CD8-positive, alpha-beta memory T cell (primary cell): ENCODE data around the gene FAAP20. TPM values are rescaled to one million over a fixed set of nuclear protein-coding genes. Genes with fewer than 3 reads are reported as not detected.

Source experiments
- CTCF ChIA-PET: fragments of 350-600 bp; sonication (Branson Sonifier 250); formaldehyde crosslinking; loops from one replicate; lab custom pipeline; 2021; ENCODE audit warnings: antibody characterized with exemption; lab: Charles Lee
- POLR2A ChIA-PET: fragments of 350-600 bp; sonication (Branson Sonifier 250); formaldehyde crosslinking; loops from one replicate; lab custom pipeline; 2021; ENCODE audit warnings: antibody characterized with exemption; lab: Charles Lee
- DNase-seq, 5 donors: peaks; one replicate each; pipeline versions ENCODE4 v3.0.0 to v3.0.0-alpha.2; 2020 to 2022; ENCODE audit warnings: mixed read lengths in 1 of 5
- H3K27ac ChIP-seq: one replicate; pipeline ENCODE4 v1.7.0; 2013; ENCODE audit warnings: low read depth, mild to moderate bottlenecking, low read length, moderate library complexity
- H3K27me3 ChIP-seq: 2 replicates; pipeline ENCODE4 v1.7.0; 2013; ENCODE audit warnings: low read length, mild to moderate bottlenecking; ENCODE audit not compliant: insufficient read depth, poor library complexity, severe bottlenecking
- H3K36me3 ChIP-seq: 2 replicates; pipeline ENCODE4 v1.7.0; 2013; ENCODE audit warnings: mild to moderate bottlenecking, low read length, moderate library complexity; ENCODE audit not compliant: insufficient read depth
- H3K4me1 ChIP-seq: 2 replicates; pipeline ENCODE4 v1.7.0; 2013; ENCODE audit warnings: mild to moderate bottlenecking, low read length, moderate library complexity; ENCODE audit not compliant: insufficient read depth
- H3K4me3 ChIP-seq: 2 replicates; pipeline ENCODE4 v1.7.0; 2013; ENCODE audit warnings: mild to moderate bottlenecking, low read length
- H3K9me3 ChIP-seq: 2 replicates; pipeline ENCODE4 v1.7.0; 2013; ENCODE audit warnings: mild to moderate bottlenecking, low read length
- H3K27ac Mint-ChIP-seq, 8 donors: one replicate each; pipeline ENCODE4 v1.8.0; 2020 to 2021; ENCODE audit warnings: mixed read lengths in 8 of 8, mild to moderate bottlenecking in 6 of 8, inconsistent platforms in 3 of 8, moderate library complexity in 3 of 8
- H3K27me3 Mint-ChIP-seq, 2 donors: one replicate each; pipeline ENCODE4 v1.8.0; 2020 to 2021; ENCODE audit warnings: mixed read lengths in 2 of 2, mild to moderate bottlenecking in 1 of 2, moderate library complexity in 1 of 2
- H3K36me3 Mint-ChIP-seq, 3 donors: one replicate each; pipeline ENCODE4 v1.8.0; 2020 to 2021; ENCODE audit warnings: mixed read lengths in 3 of 3, inconsistent platforms in 1 of 3, mild to moderate bottlenecking in 1 of 3
- H3K4me1 Mint-ChIP-seq, 3 donors: one replicate each; pipeline ENCODE4 v1.8.0; 2020 to 2021; ENCODE audit warnings: mixed read lengths in 3 of 3, inconsistent platforms in 1 of 3, mild to moderate bottlenecking in 1 of 3
- H3K4me3 Mint-ChIP-seq, 7 donors: one replicate each; pipeline ENCODE4 v1.8.0; 2020 to 2021; ENCODE audit warnings: mixed read lengths in 7 of 7, mild to moderate bottlenecking in 6 of 7, moderate library complexity in 4 of 7, inconsistent platforms in 2 of 7
- H3K9me3 Mint-ChIP-seq, 5 donors: one replicate each; pipeline ENCODE4 v1.8.0; 2020 to 2022; ENCODE audit warnings: mixed read lengths in 5 of 5, mild to moderate bottlenecking in 3 of 5, moderate library complexity in 2 of 5, inconsistent platforms in 1 of 5
- polyA plus RNA-seq: library from polyadenylated mRNA; unstranded; fragments of 300-500 nt; fragmentation: Illumina TruSeq; gene quantifications from one replicate; pipeline ENCODE4 v1.2.3, GENCODE V29; 2021
- total RNA-seq, 2 experiments: library from RNA; stranded (reverse); gene quantifications; one replicate each; pipeline ENCODE4 v1.2.3, GENCODE V29; 2021

FAAP20 gene
- total and polyA plus RNA-seq, 3 experiments from 2014 or later = 65.0 to 72.5 (median 66.4) TPM

DNA sequence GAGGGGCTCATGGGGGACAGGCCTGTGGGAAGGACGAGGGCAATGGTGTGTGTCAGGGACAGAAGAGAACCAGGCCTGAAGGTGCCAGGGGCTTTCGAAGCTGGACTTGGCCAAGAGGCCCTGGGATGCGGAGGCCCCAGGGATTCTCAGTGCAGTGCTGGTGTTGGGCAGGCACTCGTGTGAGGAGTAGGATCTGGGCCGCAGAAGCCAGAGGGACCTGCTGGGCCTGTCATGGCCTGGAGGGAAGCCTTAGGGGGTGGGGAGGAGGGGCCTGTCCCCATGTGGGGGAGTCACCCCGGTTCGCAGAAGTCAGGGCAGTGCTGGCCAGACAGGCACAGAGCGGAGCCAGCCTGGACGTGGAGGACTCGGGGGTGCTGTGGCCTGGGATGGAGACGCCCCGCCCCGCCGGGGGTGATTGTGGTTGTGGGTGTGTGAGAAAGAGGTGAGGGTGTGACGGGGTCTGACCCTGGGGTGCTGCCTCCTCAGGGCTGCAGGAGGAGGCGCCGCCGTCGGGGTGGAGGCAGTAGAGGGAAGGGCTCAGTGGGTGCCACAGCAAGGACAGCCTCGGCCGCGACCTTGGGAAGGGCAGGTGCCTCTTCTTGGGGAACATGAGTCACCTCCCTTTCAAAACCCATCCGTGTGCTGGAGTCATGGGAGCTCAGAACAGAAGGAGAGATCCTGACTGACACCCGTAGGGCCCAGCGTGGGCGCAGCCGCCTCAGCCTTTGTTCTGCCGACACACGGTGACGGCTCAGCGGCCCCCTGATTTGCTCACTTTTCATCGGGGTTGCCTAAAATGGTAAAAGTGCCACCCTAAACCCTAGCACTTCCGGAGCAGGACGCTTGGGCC is 33.9 kb downstream of the FAAP20 start:
- H3K36me3 ChIP-seq = peaks cover 5% of the 10 kb centered on the region
- Mint-ChIP-seq H3K27me3 (no peaks in the 10 kb centered on the region), H3K4me3 (peak overlapping the region in 1 of 7 donors; percentile 48), H3K27ac (peak overlapping the region in 1 of 8 donors; percentile 6), H3K36me3 (peaks cover 3 to 53% (median 6%) of the 10 kb centered on the region in 3 donors), H3K4me1 (peaks cover 10 to 15% (median 13%) of the 10 kb centered on the region in 3 donors), H3K9me3 (no peaks in the 10 kb centered on the region)
- no peak overlapping the region for H3K27ac ChIP-seq
- H3K4me1 ChIP-seq = no peaks in the 10 kb centered on the region
- ChIA-PET POLR2A (interaction anchor here (0.8 kb wide), 1 partner anchor 73 kb away, joined by 3 read pairs; no protein-coding TSS in a partner anchor), CTCF (no interaction called here)
- no peak for DNase-seq
- no peak overlapping the region for H3K4me3 ChIP-seq
- no peaks in the 10 kb centered on the region for H3K27me3 ChIP-seq
- H3K9me3 ChIP-seq = no peaks in the 10 kb centered on the region

DNA sequence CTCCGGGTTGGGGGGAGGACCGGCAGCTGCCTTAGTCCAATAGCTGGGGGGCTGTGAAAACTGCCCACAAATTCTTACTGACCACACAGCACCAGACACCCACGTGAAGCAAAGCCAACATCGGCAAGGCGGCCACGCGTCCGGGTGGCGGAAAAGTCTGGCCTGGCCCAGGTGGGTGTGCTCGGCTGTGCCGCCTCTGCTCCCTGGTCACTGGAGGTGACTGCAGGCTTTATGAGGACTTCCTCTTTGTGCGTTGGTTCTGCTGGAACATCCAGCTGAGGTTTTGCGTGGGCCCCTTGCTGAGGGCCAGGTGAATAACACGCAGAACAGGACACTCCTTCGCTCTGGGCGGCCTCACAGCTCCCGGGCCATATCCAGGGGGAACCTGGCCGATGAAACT is 35.4 kb downstream of the FAAP20 start:
- Mint-ChIP-seq H3K27ac (no peak overlapping the region), H3K36me3 (peaks cover 11 to 61% (median 15%) of the 10 kb centered on the region in 3 donors), H3K4me3 (no peak overlapping the region), H3K4me1 (peaks cover 13 to 19% (median 18%) of the 10 kb centered on the region in 3 donors), H3K27me3 (no peaks in the 10 kb centered on the region), H3K9me3 (no peaks in the 10 kb centered on the region)
- H3K4me1 ChIP-seq = no peaks in the 10 kb centered on the region
- H3K4me3 ChIP-seq = no peak overlapping the region
- DNase-seq = no peak
- no peaks in the 10 kb centered on the region for H3K27me3 ChIP-seq
- POLR2A ChIA-PET = no interaction called here
- no peak overlapping the region for H3K27ac ChIP-seq
- CTCF ChIA-PET = interaction anchor here (1.0 kb wide), 2 partner anchors 15 to 19 kb away, joined by 3 read pairs; no protein-coding TSS in a partner anchor
- H3K36me3 ChIP-seq = peaks cover 5% of the 10 kb centered on the region
- H3K9me3 ChIP-seq = no peaks in the 10 kb centered on the region

DNA sequence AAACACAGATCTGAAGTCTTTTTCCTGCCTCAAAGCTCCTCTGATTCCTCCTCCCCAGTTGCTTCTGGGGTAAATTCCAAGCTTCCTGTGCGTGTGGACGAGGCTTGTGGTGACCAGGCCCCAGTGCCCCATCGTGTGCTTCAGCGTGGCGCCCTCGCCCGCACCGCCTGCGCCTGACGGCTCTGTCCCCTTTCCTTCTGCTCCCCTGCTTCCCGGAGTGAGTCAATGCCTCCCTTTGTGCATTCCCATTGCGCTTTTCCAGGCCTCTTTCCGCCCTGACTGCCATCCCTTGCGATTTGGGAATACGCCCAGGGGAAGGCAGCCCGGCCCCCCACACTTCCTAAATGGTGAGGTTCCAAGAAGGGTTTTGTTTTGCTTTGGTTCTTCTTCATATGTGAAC is 36.3 kb downstream of the FAAP20 start:
- peaks cover 11 to 64% (median 15%) of the 10 kb centered on the region in 3 donors for H3K36me3 Mint-ChIP-seq
- CTCF ChIA-PET = interaction anchor here (1.0 kb wide), 1 partner anchor 18 kb away, joined by 3 read pairs; no protein-coding TSS in a partner anchor

DNA sequence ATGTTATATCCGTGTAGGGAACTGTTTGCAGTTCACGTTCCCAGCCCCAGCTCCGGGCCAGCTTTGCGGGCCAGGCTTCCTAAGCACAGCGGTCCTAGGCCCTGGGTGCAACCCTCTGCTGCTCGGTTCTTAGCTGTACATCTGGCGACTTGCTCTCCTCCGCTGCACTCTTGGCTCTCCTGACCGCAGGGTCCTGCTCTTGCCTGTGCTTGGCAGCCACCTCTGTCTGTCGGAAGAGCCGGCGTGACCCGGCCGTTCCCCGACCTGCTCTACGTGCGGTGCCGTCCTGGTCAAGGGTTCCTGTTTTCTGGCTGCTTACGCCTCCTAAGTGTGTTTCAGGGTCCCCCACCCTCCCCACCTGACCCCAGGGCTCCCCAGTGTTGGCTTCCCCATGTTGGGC is 36.7 kb downstream of the FAAP20 start:
- Histone ChIP-seq H3K36me3 (peaks cover 5% of the 10 kb centered on the region), H3K9me3 (no peaks in the 10 kb centered on the region), H3K4me1 (no peaks in the 10 kb centered on the region), H3K4me3 (no peak overlapping the region), H3K27ac (no peak overlapping the region), H3K27me3 (no peaks in the 10 kb centered on the region)
- Mint-ChIP-seq H3K36me3 (peaks cover 10 to 62% (median 14%) of the 10 kb centered on the region in 3 donors), H3K27ac (peak overlapping the region in 1 of 8 donors; percentile 89), H3K4me1 (peaks cover 13 to 17% (median 17%) of the 10 kb centered on the region in 3 donors), H3K9me3 (no peaks in the 10 kb centered on the region), H3K4me3 (no peak overlapping the region), H3K27me3 (no peaks in the 10 kb centered on the region)
- no peak for DNase-seq
- ChIA-PET POLR2A (no interaction called here), CTCF (no interaction called here)

More for the DNA sequence above, 36.3 kb downstream of the FAAP20 start:
- no peaks in the 10 kb centered on the region for H3K9me3 ChIP-seq
- H3K4me1 ChIP-seq = no peaks in the 10 kb centered on the region
- peaks cover 13 to 19% (median 18%) of the 10 kb centered on the region in 3 donors for H3K4me1 Mint-ChIP-seq
- H3K4me3 ChIP-seq = no peak overlapping the region
- H3K27ac Mint-ChIP-seq = peak overlapping the region in 1 of 8 donors; percentile 68
- no peak overlapping the region for H3K27ac ChIP-seq
- no peak for DNase-seq
- peak overlapping the region in 1 of 7 donors; percentile 16 for H3K4me3 Mint-ChIP-seq
- POLR2A ChIA-PET = no interaction called here
- H3K27me3 Mint-ChIP-seq = no peaks in the 10 kb centered on the region
- H3K36me3 ChIP-seq = peaks cover 5% of the 10 kb centered on the region
- H3K27me3 ChIP-seq = no peaks in the 10 kb centered on the region
- H3K9me3 Mint-ChIP-seq = no peaks in the 10 kb centered on the region

DNA sequence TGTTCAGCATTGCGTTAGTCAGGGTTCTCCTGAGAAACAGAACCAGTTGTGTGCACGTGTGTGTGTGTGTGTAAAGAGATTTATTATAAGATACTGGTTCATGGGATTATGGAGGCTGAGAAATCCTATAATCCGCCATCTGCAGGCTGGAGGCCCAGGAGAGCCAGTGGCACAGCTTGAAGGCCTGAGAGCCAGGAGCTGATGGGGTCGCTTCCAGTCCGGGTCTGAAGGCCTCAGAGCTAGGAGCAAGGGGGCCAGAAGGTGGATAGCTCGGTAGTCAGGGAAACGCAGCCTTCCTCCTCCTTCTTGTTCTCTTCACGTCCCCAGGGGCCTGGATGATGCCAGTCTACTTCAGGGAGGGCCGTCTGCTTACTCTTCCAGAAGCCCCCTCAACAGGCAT is 37.7 kb downstream of the FAAP20 start:
- CTCF ChIA-PET = interaction anchor here (0.8 to 1.1 kb wide), 2 partner anchors 17 kb away, joined by 3 to 4 read pairs; no protein-coding TSS in a partner anchor
- Mint-ChIP-seq H3K4me3 (no peak overlapping the region), H3K4me1 (peaks cover 10 to 15% (median 15%) of the 10 kb centered on the region in 3 donors), H3K27ac (no peak overlapping the region), H3K36me3 (peaks cover 8 to 64% (median 17%) of the 10 kb centered on the region in 3 donors), H3K9me3 (no peaks in the 10 kb centered on the region), H3K27me3 (no peaks in the 10 kb centered on the region)
- no peak overlapping the region for H3K27ac ChIP-seq
- H3K27me3 ChIP-seq = no peaks in the 10 kb centered on the region
- H3K4me3 ChIP-seq = no peak overlapping the region
- no peak for DNase-seq
- H3K36me3 ChIP-seq = peaks cover 5% of the 10 kb centered on the region
- POLR2A ChIA-PET = no interaction called here
- no peaks in the 10 kb centered on the region for H3K9me3 ChIP-seq
- no peaks in the 10 kb centered on the region for H3K4me1 ChIP-seq

DNA sequence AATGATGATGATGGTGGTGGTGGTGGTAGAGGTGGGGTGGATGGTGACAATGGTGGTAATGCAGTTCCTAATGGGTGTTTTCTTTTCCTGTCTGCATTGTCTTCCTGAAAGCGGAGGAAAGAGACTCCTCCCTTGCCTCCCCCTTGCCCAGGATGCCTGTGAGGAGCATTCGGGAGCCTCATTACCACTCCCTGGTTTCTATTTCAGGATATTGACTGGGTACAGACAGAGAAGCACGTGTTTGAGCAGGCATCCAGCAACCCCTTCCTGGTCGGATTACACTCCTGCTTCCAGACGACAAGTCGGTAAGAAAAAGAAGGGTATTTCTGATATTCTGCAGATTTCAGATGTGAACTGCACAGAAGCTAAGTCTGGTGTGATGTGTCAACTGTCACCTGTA is 38.8 kb downstream of the FAAP20 start:
- Mint-ChIP-seq H3K27me3 (no peaks in the 10 kb centered on the region), H3K36me3 (peaks cover 8 to 67% (median 19%) of the 10 kb centered on the region in 3 donors), H3K4me1 (peaks cover 19 to 20% (median 20%) of the 10 kb centered on the region in 3 donors), H3K4me3 (no peak overlapping the region), H3K9me3 (no peaks in the 10 kb centered on the region), H3K27ac (peak overlapping the region in 1 of 8 donors; percentile 29)
- Histone ChIP-seq H3K4me3 (no peak overlapping the region), H3K9me3 (no peaks in the 10 kb centered on the region), H3K36me3 (peaks cover 5% of the 10 kb centered on the region), H3K4me1 (no peaks in the 10 kb centered on the region), H3K27me3 (no peaks in the 10 kb centered on the region), H3K27ac (no peak overlapping the region)
- ChIA-PET POLR2A (no interaction called here), CTCF (no interaction called here)
- no peak for DNase-seq

DNA sequence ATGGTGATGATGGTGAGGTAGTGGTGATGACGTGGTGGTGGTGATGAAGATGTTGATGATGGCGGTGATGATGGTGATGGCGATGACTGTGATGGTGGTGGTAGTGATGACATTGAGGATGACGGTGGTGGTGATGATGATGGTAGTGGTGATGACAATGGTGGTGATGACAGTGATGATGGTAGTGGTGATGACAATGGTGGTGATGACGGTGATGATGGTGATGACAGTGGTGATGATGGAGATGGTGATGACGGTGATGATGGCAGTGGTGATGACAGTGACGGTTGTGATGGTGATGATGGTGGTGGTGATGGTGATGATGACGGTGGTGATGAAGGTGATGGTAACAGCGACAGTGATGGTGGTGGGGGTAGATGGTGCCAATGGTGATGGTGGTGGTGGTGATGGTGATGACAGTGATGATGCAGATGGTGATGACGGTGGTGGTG is 39.4 kb downstream of the FAAP20 start:
- H3K36me3 Mint-ChIP-seq = peaks cover 8 to 70% (median 19%) of the 10 kb centered on the region in 3 donors
- DNase-seq = no peak
- no peaks in the 10 kb centered on the region for H3K27me3 Mint-ChIP-seq
- Histone ChIP-seq H3K9me3 (no peaks in the 10 kb centered on the region), H3K36me3 (peaks cover 5% of the 10 kb centered on the region), H3K4me1 (no peaks in the 10 kb centered on the region), H3K27ac (no peak overlapping the region), H3K4me3 (no peak overlapping the region), H3K27me3 (no peaks in the 10 kb centered on the region)
- no peak overlapping the region for H3K4me3 Mint-ChIP-seq
- peak overlapping the region in 5 of 8 donors; percentile 6 to 75 (median 26) for H3K27ac Mint-ChIP-seq
- ChIA-PET POLR2A (no interaction called here), CTCF (no interaction called here)
- peaks cover 19 to 24% (median 23%) of the 10 kb centered on the region in 3 donors for H3K4me1 Mint-ChIP-seq
- H3K9me3 Mint-ChIP-seq = no peaks in the 10 kb centered on the region

DNA sequence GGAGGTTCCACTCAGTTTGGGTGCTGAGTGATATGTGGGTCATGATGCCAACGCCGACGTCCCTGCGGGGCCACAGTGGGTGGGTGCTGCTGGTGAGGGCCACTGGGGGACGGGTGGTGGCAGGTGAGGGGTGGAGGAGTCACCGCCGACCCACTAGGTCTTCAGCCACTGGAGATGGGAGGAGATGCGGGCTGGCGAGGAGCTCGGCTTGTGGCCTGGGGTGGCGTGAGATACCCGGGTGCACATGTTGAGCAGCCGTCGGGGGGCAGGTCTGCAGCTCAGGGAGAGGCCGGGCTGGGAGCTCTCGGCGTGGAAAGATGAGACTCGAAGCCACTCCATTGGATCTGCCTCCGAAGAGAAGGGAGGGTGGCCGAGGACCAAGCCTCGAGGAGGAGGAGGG is 40.5 kb downstream of the FAAP20 start:
- CTCF ChIA-PET = interaction anchor here (0.9 kb wide), 1 partner anchor 14 kb away, joined by 3 read pairs; no protein-coding TSS in a partner anchor
- Histone ChIP-seq H3K27me3 (no peaks in the 10 kb centered on the region), H3K36me3 (peaks cover 5% of the 10 kb centered on the region), H3K27ac (no peak overlapping the region), H3K9me3 (no peaks in the 10 kb centered on the region), H3K4me1 (peaks cover 6% of the 10 kb centered on the region), H3K4me3 (no peak overlapping the region)
- POLR2A ChIA-PET = no interaction called here
- peaks cover 8 to 60% (median 16%) of the 10 kb centered on the region in 3 donors for H3K36me3 Mint-ChIP-seq
- H3K9me3 Mint-ChIP-seq = no peaks in the 10 kb centered on the region
- H3K27ac Mint-ChIP-seq = no peak overlapping the region
- no peaks in the 10 kb centered on the region for H3K27me3 Mint-ChIP-seq
- peaks cover 15 to 24% (median 22%) of the 10 kb centered on the region in 3 donors for H3K4me1 Mint-ChIP-seq
- no peak for DNase-seq
- no peak overlapping the region for H3K4me3 Mint-ChIP-seq
